HepG2 (cell line): Measurements from ENCODE around the gene LASP1. TPM values are rescaled to one million over a fixed set of nuclear protein-coding genes. Genes with fewer than 3 reads are reported as not detected.
A peak's percentile ranks its signal among the peaks of the same experiment; 100 is the strongest.

ENCODE experiments used
- JUND ChIP-seq: sonication (generic); formaldehyde crosslinking; IDR thresholded peaks from 2 replicates; pipeline ENCODE4 v1.8.0; 2022; ENCODE audit warnings: mild to moderate bottlenecking, missing genetic modification reagents
- RARG ChIP-seq: sonication (generic); formaldehyde crosslinking; IDR thresholded peaks from 2 replicates; pipeline ENCODE4 v1.4.0; 2020; ENCODE audit warnings: low read depth, mild to moderate bottlenecking, missing genetic modification reagents
- SOX5 ChIP-seq: IDR thresholded peaks from 2 replicates; pipeline ENCODE4 v1.6.1; 2016; ENCODE audit warnings: borderline replicate concordance
- ZNF629 ChIP-seq: sonication (generic); formaldehyde crosslinking; conservative IDR thresholded peaks from 2 replicates; pipeline ENCODE4 v1.5.0; 2020; ENCODE audit warnings: missing genetic modification reagents
- ZNF788 ChIP-seq: sonication (generic); formaldehyde crosslinking; IDR thresholded peaks from 2 replicates; pipeline ENCODE4 v1.5.0; 2020; ENCODE audit warnings: mild to moderate bottlenecking, missing genetic modification reagents, borderline replicate concordance
- ZSCAN25 ChIP-seq: sonication (generic); formaldehyde crosslinking; IDR thresholded peaks from 2 replicates; pipeline ENCODE4 v1.8.0; 2022; ENCODE audit warnings: mild to moderate bottlenecking, missing genetic modification reagents
- polyA plus RNA-seq, 8 experiments: library from polyadenylated mRNA; depleted of rRNA in 3 of 8; stranded (reverse) in 7 of 8; unstranded in 1 of 8; fragments of >200 nt; fragmentation: Illumina TruSeq in 4 of 8; extraction: Trizol in 4 of 8; gene quantifications; 2 replicates each; pipeline versions ENCODE4 v1.2.1 to v1.2.3, GENCODE V29; 2011 to 2016; ENCODE audit warnings: low read depth in 4 of 8, missing spikeins in 1 of 8, mixed read lengths in 1 of 8; ENCODE audit not compliant: insufficient read depth in 1 of 8
- total RNA-seq, 5 experiments: library from RNA; depleted of rRNA; stranded (reverse); fragments of >200 nt; fragmentation: Illumina TruSeq; extraction: Trizol; gene quantifications; 2 replicates each; pipeline ENCODE4 v1.2.3, GENCODE V29; 2016; ENCODE audit warnings: low read depth in 1 of 5
- TF ChIP-seq, protein P1 (sequence below): sonication (generic); formaldehyde crosslinking; IDR thresholded peaks from 2 replicates; pipeline ENCODE4 v1.9.0; 2022; ENCODE audit warnings: missing genetic modification reagents, mild to moderate bottlenecking, borderline replicate concordance
- TF ChIP-seq, protein P2 (sequence below): sonication (generic); formaldehyde crosslinking; conservative IDR thresholded peaks from 2 replicates; pipeline ENCODE4 v1.8.0; 2022; ENCODE audit warnings: low read depth, missing genetic modification reagents
- TF ChIP-seq, protein P3 (sequence below): sonication (generic); formaldehyde crosslinking; IDR thresholded peaks from 2 replicates; pipeline ENCODE4 v1.4.0; 2020; ENCODE audit warnings: mild to moderate bottlenecking, missing genetic modification reagents
- TF ChIP-seq, protein P4 (sequence below): sonication (generic); formaldehyde crosslinking; IDR thresholded peaks from 2 replicates; pipeline ENCODE4 v1.5.0; 2020; ENCODE audit warnings: mild to moderate bottlenecking, missing genetic modification reagents
- TF ChIP-seq, protein P5 (sequence below): sonication (generic); formaldehyde crosslinking; IDR thresholded peaks from 2 replicates; pipeline ENCODE4 v1.8.0; 2022; ENCODE audit warnings: mild to moderate bottlenecking, missing genetic modification reagents, moderate library complexity
- TF ChIP-seq, protein P6 (sequence below): sonication (generic); formaldehyde crosslinking; IDR thresholded peaks from 2 replicates; pipeline ENCODE4 v1.4.0; 2020; ENCODE audit warnings: missing genetic modification reagents, borderline replicate concordance
- TF ChIP-seq, protein P7 (sequence below): sonication (generic); formaldehyde crosslinking; IDR thresholded peaks from 2 replicates; pipeline ENCODE4 v1.4.0; 2020; ENCODE audit warnings: missing genetic modification reagents, low read depth, mild to moderate bottlenecking, borderline replicate concordance

The LASP1 gene
- total and polyA plus RNA-seq, 2 of the 13 experiments (the other 11 are each of a cell fraction or from before 2014, with no cell fraction given) = 70.1 to 97.0 TPM

DNA sequence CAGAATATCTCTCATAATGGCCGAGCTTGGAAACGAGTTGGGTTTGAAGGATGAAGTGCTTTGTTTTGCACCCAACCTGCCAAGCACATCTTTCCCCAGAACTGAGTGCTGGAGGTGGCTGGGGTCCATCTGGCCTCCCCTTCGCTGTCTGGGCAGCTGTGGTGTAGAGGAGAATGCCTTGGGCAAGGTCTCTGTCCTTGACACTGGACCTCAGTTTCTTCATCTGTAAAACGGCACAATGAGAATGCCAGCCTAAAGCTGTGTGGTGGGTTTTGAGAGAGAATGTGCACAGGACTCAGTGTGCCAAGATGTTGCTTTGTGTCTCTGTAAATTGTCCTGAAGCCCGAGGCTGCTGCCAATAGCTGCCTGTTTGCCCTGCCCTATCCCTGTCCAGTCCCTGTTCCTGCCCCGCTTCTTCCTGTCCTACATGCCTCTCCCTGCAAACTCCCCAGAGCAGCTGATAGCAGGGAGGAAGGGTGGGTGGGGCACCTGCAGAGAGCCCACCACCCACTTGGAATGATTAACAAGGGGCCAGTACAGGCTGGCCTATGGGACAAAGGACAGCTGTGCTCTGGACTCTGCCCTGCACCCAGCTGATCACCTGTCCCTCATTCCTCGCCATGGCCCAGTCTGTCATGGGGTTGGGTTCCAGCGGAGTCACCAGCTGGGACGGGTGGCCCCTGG, 15.3 kb downstream of the LASP1 start (continued):
- TF ChIP-seq, protein P1, sequence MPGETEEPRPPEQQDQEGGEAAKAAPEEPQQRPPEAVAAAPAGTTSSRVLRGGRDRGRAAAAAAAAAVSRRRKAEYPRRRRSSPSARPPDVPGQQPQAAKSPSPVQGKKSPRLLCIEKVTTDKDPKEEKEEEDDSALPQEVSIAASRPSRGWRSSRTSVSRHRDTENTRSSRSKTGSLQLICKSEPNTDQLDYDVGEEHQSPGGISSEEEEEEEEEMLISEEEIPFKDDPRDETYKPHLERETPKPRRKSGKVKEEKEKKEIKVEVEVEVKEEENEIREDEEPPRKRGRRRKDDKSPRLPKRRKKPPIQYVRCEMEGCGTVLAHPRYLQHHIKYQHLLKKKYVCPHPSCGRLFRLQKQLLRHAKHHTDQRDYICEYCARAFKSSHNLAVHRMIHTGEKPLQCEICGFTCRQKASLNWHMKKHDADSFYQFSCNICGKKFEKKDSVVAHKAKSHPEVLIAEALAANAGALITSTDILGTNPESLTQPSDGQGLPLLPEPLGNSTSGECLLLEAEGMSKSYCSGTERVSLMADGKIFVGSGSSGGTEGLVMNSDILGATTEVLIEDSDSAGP (CRISPR knock-in tag) = peak; percentile 32; the same call in 1 of the 2 replicates
- TF ChIP-seq, protein P2, sequence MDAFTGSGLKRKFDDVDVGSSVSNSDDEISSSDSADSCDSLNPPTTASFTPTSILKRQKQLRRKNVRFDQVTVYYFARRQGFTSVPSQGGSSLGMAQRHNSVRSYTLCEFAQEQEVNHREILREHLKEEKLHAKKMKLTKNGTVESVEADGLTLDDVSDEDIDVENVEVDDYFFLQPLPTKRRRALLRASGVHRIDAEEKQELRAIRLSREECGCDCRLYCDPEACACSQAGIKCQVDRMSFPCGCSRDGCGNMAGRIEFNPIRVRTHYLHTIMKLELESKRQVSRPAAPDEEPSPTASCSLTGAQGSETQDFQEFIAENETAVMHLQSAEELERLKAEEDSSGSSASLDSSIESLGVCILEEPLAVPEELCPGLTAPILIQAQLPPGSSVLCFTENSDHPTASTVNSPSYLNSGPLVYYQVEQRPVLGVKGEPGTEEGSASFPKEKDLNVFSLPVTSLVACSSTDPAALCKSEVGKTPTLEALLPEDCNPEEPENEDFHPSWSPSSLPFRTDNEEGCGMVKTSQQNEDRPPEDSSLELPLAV (CRISPR knock-in tag) = no peak
- TF ChIP-seq ZNF629 (CRISPR knock-in tag) (peak; percentile 89), ZSCAN25 (CRISPR knock-in tag) (0 out of 2 replicates have a peak, but pooled peaks have one; percentile 31), SOX5 (CRISPR knock-in tag) (peak; percentile 25; the same call in 1 of the 2 replicates), RARG (no peak), JUND (CRISPR knock-in tag) (no peak), ZNF788 (CRISPR knock-in tag) (0 out of 2 replicates have a peak, but pooled peaks have one; percentile 17)
- TF ChIP-seq, protein P3, sequence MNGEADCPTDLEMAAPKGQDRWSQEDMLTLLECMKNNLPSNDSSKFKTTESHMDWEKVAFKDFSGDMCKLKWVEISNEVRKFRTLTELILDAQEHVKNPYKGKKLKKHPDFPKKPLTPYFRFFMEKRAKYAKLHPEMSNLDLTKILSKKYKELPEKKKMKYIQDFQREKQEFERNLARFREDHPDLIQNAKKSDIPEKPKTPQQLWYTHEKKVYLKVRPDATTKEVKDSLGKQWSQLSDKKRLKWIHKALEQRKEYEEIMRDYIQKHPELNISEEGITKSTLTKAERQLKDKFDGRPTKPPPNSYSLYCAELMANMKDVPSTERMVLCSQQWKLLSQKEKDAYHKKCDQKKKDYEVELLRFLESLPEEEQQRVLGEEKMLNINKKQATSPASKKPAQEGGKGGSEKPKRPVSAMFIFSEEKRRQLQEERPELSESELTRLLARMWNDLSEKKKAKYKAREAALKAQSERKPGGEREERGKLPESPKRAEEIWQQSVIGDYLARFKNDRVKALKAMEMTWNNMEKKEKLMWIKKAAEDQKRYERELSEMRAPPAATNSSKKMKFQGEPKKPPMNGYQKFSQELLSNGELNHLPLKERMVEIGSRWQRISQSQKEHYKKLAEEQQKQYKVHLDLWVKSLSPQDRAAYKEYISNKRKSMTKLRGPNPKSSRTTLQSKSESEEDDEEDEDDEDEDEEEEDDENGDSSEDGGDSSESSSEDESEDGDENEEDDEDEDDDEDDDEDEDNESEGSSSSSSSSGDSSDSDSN (CRISPR knock-in tag) = no peak
- TF ChIP-seq, protein P4, sequence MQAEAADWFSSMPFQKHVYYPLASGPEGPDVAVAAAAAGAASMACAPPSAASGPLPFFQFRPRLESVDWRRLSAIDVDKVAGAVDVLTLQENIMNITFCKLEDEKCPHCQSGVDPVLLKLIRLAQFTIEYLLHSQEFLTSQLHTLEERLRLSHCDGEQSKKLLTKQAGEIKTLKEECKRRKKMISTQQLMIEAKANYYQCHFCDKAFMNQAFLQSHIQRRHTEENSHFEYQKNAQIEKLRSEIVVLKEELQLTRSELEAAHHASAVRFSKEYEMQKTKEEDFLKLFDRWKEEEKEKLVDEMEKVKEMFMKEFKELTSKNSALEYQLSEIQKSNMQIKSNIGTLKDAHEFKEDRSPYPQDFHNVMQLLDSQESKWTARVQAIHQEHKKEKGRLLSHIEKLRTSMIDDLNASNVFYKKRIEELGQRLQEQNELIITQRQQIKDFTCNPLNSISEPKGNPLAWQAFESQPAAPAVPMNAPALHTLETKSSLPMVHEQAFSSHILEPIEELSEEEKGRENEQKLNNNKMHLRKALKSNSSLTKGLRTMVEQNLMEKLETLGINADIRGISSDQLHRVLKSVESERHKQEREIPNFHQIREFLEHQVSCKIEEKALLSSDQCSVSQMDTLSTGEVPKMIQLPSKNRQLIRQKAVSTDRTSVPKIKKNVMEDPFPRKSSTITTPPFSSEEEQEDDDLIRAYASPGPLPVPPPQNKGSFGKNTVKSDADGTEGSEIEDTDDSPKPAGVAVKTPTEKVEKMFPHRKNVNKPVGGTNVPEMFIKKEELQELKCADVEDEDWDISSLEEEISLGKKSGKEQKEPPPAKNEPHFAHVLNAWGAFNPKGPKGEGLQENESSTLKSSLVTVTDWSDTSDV (CRISPR knock-in tag) = no peak
- TF ChIP-seq, protein P5, sequence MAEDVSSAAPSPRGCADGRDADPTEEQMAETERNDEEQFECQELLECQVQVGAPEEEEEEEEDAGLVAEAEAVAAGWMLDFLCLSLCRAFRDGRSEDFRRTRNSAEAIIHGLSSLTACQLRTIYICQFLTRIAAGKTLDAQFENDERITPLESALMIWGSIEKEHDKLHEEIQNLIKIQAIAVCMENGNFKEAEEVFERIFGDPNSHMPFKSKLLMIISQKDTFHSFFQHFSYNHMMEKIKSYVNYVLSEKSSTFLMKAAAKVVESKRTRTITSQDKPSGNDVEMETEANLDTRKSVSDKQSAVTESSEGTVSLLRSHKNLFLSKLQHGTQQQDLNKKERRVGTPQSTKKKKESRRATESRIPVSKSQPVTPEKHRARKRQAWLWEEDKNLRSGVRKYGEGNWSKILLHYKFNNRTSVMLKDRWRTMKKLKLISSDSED (CRISPR knock-in tag) = no peak
- TF ChIP-seq, protein P6, sequence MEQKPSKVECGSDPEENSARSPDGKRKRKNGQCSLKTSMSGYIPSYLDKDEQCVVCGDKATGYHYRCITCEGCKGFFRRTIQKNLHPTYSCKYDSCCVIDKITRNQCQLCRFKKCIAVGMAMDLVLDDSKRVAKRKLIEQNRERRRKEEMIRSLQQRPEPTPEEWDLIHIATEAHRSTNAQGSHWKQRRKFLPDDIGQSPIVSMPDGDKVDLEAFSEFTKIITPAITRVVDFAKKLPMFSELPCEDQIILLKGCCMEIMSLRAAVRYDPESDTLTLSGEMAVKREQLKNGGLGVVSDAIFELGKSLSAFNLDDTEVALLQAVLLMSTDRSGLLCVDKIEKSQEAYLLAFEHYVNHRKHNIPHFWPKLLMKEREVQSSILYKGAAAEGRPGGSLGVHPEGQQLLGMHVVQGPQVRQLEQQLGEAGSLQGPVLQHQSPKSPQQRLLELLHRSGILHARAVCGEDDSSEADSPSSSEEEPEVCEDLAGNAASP (CRISPR knock-in tag) = no peak
- TF ChIP-seq, protein P7, sequence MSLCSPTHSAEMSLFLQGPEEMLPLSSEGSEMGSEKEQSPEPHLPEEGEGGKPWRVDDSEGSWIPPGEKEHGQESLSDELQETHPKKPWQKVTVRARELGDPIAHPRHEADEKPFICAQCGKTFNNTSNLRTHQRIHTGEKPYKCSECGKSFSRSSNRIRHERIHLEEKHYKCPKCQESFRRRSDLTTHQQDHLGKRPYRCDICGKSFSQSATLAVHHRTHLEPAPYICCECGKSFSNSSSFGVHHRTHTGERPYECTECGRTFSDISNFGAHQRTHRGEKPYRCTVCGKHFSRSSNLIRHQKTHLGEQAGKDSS (CRISPR knock-in tag) = no peak
